DMS153 treated with DMSO at 0.1 percent for 48 hours (cell line): ENCODE data around the gene ATP4B.

Experiments
- DNase-seq: peaks from one replicate; lab custom pipeline; 2025; ENCODE audit not compliant: unreplicated experiment; lab: John Stamatoyannopoulos, UW

ATP4B gene

GRCh38 chr13:113656831-113657671 is 947 bp downstream of the ATP4B start:
- no peak for DNase-seq

- DNase-seq, result no peak
These were observed 1.9 kb downstream of the ATP4B start for GRCh38 chr13:113656003-113656588.

- DNase-seq, result no peak
These were observed 2.5 kb downstream of the ATP4B start for GRCh38 chr13:113655346-113656002.

- no peak for DNase-seq
These were observed 3.2 kb downstream of the ATP4B start for GRCh38 chr13:113654591-113655345.

GRCh38 chr13:113654175-113654560 is 3.8 kb downstream of the ATP4B start:
- no peak for DNase-seq

- DNase-seq, result peak; percentile 62
These were observed 4.5 kb downstream of the ATP4B start for GRCh38 chr13:113653264-113654174.

GRCh38 chr13:113652404-113653263 is 5.4 kb downstream of the ATP4B start:
- DNase-seq, result no peak

- no peak for DNase-seq
These were observed 6.2 kb downstream of the ATP4B start for GRCh38 chr13:113651511-113652403.

- no peak for DNase-seq
These were observed 7.3 kb downstream of the ATP4B start for GRCh38 chr13:113650731-113651148.

- DNase-seq, result no peak
These were observed 7.7 kb downstream of the ATP4B start for GRCh38 chr13:113650275-113650674.

- DNase-seq, result no peak
These were observed 8.8 kb downstream of the ATP4B start for GRCh38 chr13:113649212-113649611.

GRCh38 chr13:113648216-113648610 is 9.8 kb downstream of the ATP4B start:
- peak; percentile 69 for DNase-seq

GRCh38 chr13:113647351-113648215 is 10.4 kb downstream of the ATP4B start:
- DNase-seq, result peak; percentile 91

- no peak for DNase-seq
These were observed 11.1 kb downstream of the ATP4B start for GRCh38 chr13:113646921-113647340.

- DNase-seq, result peak; percentile 16
These were observed 11.6 kb downstream of the ATP4B start for GRCh38 chr13:113646376-113646775.

GRCh38 chr13:113645329-113645728 is 12.7 kb downstream of the ATP4B start:
- no peak for DNase-seq

- no peak for DNase-seq
These were observed 13.2 kb downstream of the ATP4B start for GRCh38 chr13:113644800-113645199.
